Measurements from ENCODE around the gene MTARC1. TPM values are rescaled to one million over a fixed set of nuclear protein-coding genes. Genes with fewer than 3 reads are reported as not detected.
A peak's percentile ranks its signal among the peaks of the same experiment; 100 is the strongest.

Gene MTARC1
- total RNA-seq, 1 donor from 2014 or later: 2.6 TPM

GRCh38 chr1:220787069-220787619, 431 bp downstream of the MTARC1 start:
- no peak for DNase-seq (ENCODE audit: low spot score)
- Mint-ChIP-seq H3K36me3 (ENCODE audit: low read depth, unreplicated experiment) (no peaks in the 10 kb centered on the region), H3K27ac (ENCODE audit: unreplicated experiment) (no peak overlapping the region), H3K4me1 (ENCODE audit: unreplicated experiment) (no peaks in the 10 kb centered on the region), H3K27me3 (ENCODE audit: unreplicated experiment) (peaks cover 3% of the 10 kb centered on the region), H3K9me3 (ENCODE audit: unreplicated experiment) (no peaks in the 10 kb centered on the region), H3K4me3 (ENCODE audit: unreplicated experiment) (peak overlapping the region; percentile 87)
- no peak for TF ChIP-seq CTCF (IDR thresholded peaks at IDR 0.05; ENCODE audit: unreplicated experiment)

- Mint-ChIP-seq H3K9me3 (ENCODE audit: unreplicated experiment) (no peaks in the 10 kb centered on the region), H3K4me1 (ENCODE audit: unreplicated experiment) (no peaks in the 10 kb centered on the region), H3K27me3 (ENCODE audit: unreplicated experiment) (peaks cover 3% of the 10 kb centered on the region), H3K36me3 (ENCODE audit: low read depth, unreplicated experiment) (no peaks in the 10 kb centered on the region), H3K4me3 (ENCODE audit: unreplicated experiment) (no peak overlapping the region), H3K27ac (ENCODE audit: unreplicated experiment) (no peak overlapping the region)
- DNase-seq (ENCODE audit: low spot score): no peak
- no peak for TF ChIP-seq CTCF (IDR thresholded peaks at IDR 0.05; ENCODE audit: unreplicated experiment)
Observed at GRCh38 chr1:220788900-220789299, 2.2 kb downstream of the MTARC1 start.

- H3K4me1 Mint-ChIP-seq (ENCODE audit: unreplicated experiment): no peaks in the 10 kb centered on the region
- no peak for DNase-seq (ENCODE audit: low spot score)
- H3K4me3 Mint-ChIP-seq (ENCODE audit: unreplicated experiment): no peak overlapping the region
- no peaks in the 10 kb centered on the region for H3K36me3 Mint-ChIP-seq (ENCODE audit: low read depth, unreplicated experiment)
- no peak for TF ChIP-seq CTCF (IDR thresholded peaks at IDR 0.05; ENCODE audit: unreplicated experiment)
- peaks cover 3% of the 10 kb centered on the region for H3K27me3 Mint-ChIP-seq (ENCODE audit: unreplicated experiment)
- H3K9me3 Mint-ChIP-seq (ENCODE audit: unreplicated experiment): no peaks in the 10 kb centered on the region
- H3K27ac Mint-ChIP-seq (ENCODE audit: unreplicated experiment): no peak overlapping the region
Observed at GRCh38 chr1:220789532-220790147, 2.9 kb downstream of the MTARC1 start.

GRCh38 chr1:220791285-220791684, 4.6 kb downstream of the MTARC1 start:
- Mint-ChIP-seq H3K4me1 (ENCODE audit: unreplicated experiment) (no peaks in the 10 kb centered on the region), H3K4me3 (ENCODE audit: unreplicated experiment) (no peak overlapping the region), H3K27me3 (ENCODE audit: unreplicated experiment) (no peaks in the 10 kb centered on the region), H3K27ac (ENCODE audit: unreplicated experiment) (no peak overlapping the region), H3K36me3 (ENCODE audit: low read depth, unreplicated experiment) (no peaks in the 10 kb centered on the region), H3K9me3 (ENCODE audit: unreplicated experiment) (no peaks in the 10 kb centered on the region)
- TF ChIP-seq CTCF (IDR thresholded peaks at IDR 0.05; ENCODE audit: unreplicated experiment): no peak
- DNase-seq (ENCODE audit: low spot score): no peak

- H3K4me3 Mint-ChIP-seq (ENCODE audit: unreplicated experiment): no peak overlapping the region
- no peak overlapping the region for H3K27ac Mint-ChIP-seq (ENCODE audit: unreplicated experiment)
- TF ChIP-seq CTCF (IDR thresholded peaks at IDR 0.05; ENCODE audit: unreplicated experiment): no peak
- no peaks in the 10 kb centered on the region for H3K36me3 Mint-ChIP-seq (ENCODE audit: low read depth, unreplicated experiment)
- H3K4me1 Mint-ChIP-seq (ENCODE audit: unreplicated experiment): no peaks in the 10 kb centered on the region
- H3K27me3 Mint-ChIP-seq (ENCODE audit: unreplicated experiment): no peaks in the 10 kb centered on the region
- no peak for DNase-seq (ENCODE audit: low spot score)
- no peaks in the 10 kb centered on the region for H3K9me3 Mint-ChIP-seq (ENCODE audit: unreplicated experiment)
Observed at GRCh38 chr1:220791956-220792355, 5.2 kb downstream of the MTARC1 start.
